MM.1S (cell line): ENCODE measurements around the gene SLC6A8.
"Not testable (repeated sequence)": the region's sequence is repeated elsewhere in the genome, so short reads cannot be mapped to it uniquely, and the experiment has no call there.

Source experiments
- DNase-seq: peaks from one replicate; pipeline ENCODE4 v3.0.0-alpha.2; 2015
- H2AFZ ChIP-seq: fragments of 300-600 bp; sonication (generic); 2 replicates; pipeline ENCODE4 v1.6.0; 2016; ENCODE audit warnings: antibody characterized with exemption, low read length
- H3F3A ChIP-seq: fragments of 300-600 bp; sonication (generic); 2 replicates; pipeline ENCODE4 v1.6.1; 2016; ENCODE audit warnings: mild to moderate bottlenecking, antibody characterized with exemption, low read length, moderate library complexity, mixed read lengths; ENCODE audit not compliant: insufficient read depth
- H3K27ac ChIP-seq: fragments of 300-600 bp; sonication (generic); 2 replicates; pipeline ENCODE4 v1.5.1; 2016; ENCODE audit warnings: mild to moderate bottlenecking, low read length
- H3K27me3 ChIP-seq: fragments of 300-600 bp; sonication (generic); replicated peaks from 2 replicates; pipeline ENCODE4 v1.6.0; 2016; ENCODE audit warnings: low read length; ENCODE audit not compliant: insufficient read depth
- H3K36me3 ChIP-seq: fragments of 300-600 bp; sonication (generic); replicated peaks from 2 replicates; pipeline ENCODE4 v1.6.1; 2016; ENCODE audit warnings: mild to moderate bottlenecking, low read length, mixed read lengths; ENCODE audit not compliant: insufficient read depth
- H3K4me1 ChIP-seq: fragments of 300-600 bp; sonication (generic); 2 replicates; pipeline ENCODE4 v1.6.1; 2016; ENCODE audit warnings: low read length, mixed read lengths
- H3K4me2 ChIP-seq: fragments of 300-600 bp; sonication (generic); 2 replicates; pipeline ENCODE4 v1.6.0; 2016; ENCODE audit warnings: low read depth, low read length
- H3K4me3 ChIP-seq: fragments of 300-600 bp; sonication (generic); 2 replicates; pipeline ENCODE4 v1.5.1; 2016; ENCODE audit warnings: low read length, mixed read lengths
- H3K79me2 ChIP-seq: fragments of 300-600 bp; sonication (generic); 2 replicates; pipeline ENCODE4 v1.6.1; 2016; ENCODE audit warnings: mixed run types, low read length, mixed read lengths
- H3K9ac ChIP-seq: fragments of 300-600 bp; sonication (generic); 2 replicates; pipeline ENCODE4 v1.6.1; 2016; ENCODE audit warnings: low read length, mixed read lengths
- H3K9me2 ChIP-seq: fragments of 300-600 bp; sonication (generic); replicated peaks from 2 replicates; pipeline ENCODE4 v1.6.1; 2016; ENCODE audit warnings: mild to moderate bottlenecking, low read length, mixed read lengths; ENCODE audit not compliant: insufficient read depth
- H3K9me3 ChIP-seq: fragments of 300-600 bp; sonication (generic); replicated peaks from 2 replicates; pipeline ENCODE4 v1.6.1; 2016; ENCODE audit warnings: mild to moderate bottlenecking, low read length, mixed read lengths; ENCODE audit not compliant: insufficient read depth
- H4K20me1 ChIP-seq: fragments of 300-600 bp; sonication (generic); 2 replicates; pipeline ENCODE4 v1.6.1; 2016; ENCODE audit warnings: mild to moderate bottlenecking, low read length, moderate library complexity, mixed read lengths; ENCODE audit not compliant: insufficient read depth
- EZH2 ChIP-seq: fragments of 300-600 bp; sonication (generic); optimal IDR thresholded peaks from 2 replicates; pipeline ENCODE3; 2017; ENCODE audit warnings: low read depth, mild to moderate bottlenecking, antibody characterized with exemption, low read length, mixed read lengths
- EZH2phosphoT487 ChIP-seq: fragments of 300-600 bp; sonication (generic); IDR thresholded peaks from 2 replicates; pipeline ENCODE4 v1.6.1; 2018; ENCODE audit warnings: antibody characterized with exemption, low read length
- TF ChIP-seq, protein P1 (sequence below): fragments of 300-600 bp; sonication (generic); IDR thresholded peaks from 2 replicates; pipeline ENCODE4 v1.5.1; 2016; ENCODE audit warnings: antibody characterized with exemption, low read length, mixed read lengths

The SLC6A8 gene

DNA sequence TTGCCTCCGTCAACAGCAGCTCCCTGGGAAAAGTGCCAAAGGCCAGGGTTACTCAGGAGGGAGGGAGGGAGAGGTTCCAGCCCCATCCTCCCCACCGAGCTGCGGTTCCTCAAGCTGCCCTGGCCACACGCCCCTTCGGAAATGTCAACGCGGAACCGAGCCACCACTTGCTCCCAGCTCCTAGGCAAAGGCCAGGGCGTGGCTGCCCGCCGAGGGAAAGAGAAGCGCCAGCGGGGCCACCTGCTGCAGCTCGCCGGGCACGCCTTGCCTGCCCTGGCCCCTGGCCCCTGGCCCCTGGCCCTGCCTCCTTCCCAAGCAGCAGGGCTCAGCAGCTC is 15.3 kb downstream of the SLC6A8 start:
- no peak overlapping the region for H3K4me2 ChIP-seq
- H4K20me1 ChIP-seq, result no peaks in the 10 kb centered on the region
- no peaks in the 10 kb centered on the region for H3K27me3 ChIP-seq
- H3K9me2 ChIP-seq, result no peaks in the 10 kb centered on the region
- no peak overlapping the region for H2AFZ ChIP-seq
- H3K9ac ChIP-seq, result no peak overlapping the region
- DNase-seq, result no peak
- no peak overlapping the region for H3K4me3 ChIP-seq
- no peaks in the 10 kb centered on the region for H3K79me2 ChIP-seq
- H3K9me3 ChIP-seq, result no peaks in the 10 kb centered on the region
- no peaks in the 10 kb centered on the region for H3K4me1 ChIP-seq
- TF ChIP-seq EZH2phosphoT487 (no peak), EZH2 (no peak)
- TF ChIP-seq, protein P1, sequence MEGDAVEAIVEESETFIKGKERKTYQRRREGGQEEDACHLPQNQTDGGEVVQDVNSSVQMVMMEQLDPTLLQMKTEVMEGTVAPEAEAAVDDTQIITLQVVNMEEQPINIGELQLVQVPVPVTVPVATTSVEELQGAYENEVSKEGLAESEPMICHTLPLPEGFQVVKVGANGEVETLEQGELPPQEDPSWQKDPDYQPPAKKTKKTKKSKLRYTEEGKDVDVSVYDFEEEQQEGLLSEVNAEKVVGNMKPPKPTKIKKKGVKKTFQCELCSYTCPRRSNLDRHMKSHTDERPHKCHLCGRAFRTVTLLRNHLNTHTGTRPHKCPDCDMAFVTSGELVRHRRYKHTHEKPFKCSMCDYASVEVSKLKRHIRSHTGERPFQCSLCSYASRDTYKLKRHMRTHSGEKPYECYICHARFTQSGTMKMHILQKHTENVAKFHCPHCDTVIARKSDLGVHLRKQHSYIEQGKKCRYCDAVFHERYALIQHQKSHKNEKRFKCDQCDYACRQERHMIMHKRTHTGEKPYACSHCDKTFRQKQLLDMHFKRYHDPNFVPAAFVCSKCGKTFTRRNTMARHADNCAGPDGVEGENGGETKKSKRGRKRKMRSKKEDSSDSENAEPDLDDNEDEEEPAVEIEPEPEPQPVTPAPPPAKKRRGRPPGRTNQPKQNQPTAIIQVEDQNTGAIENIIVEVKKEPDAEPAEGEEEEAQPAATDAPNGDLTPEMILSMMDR, result no peak
- H3K27ac ChIP-seq, result no peak overlapping the region
- H3K36me3 ChIP-seq, result no peaks in the 10 kb centered on the region
- H3F3A ChIP-seq, result no peaks in the 10 kb centered on the region

DNA sequence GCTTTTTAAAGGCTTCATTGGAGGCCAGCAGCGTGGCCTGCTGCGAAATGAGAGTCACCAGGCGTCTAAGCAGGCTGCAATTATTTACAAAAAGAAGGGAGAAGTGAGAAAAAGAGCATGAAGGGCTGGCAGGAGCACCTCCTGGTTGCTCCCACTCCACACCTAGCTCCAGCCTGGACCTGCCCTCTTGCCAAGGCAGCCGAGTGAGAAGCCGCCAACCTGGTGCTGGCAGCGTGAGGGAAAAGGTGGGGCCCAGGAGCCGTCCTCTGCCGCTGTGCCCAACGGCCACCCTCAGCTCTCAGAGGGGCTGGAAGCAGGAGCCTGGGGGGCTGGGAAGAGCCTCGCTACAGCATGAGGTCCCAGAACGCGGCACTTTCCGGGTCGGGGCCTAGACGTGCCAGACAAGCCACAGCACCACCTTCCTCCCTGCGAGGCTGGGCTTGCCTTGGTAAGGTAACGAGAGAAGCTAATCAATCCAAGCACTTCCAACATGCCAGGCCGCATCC is 16.3 kb downstream of the SLC6A8 start:
- DNase-seq, result no peak
- Histone ChIP-seq H3K4me3 (no peak overlapping the region), H3K27me3 (no peaks in the 10 kb centered on the region), H3K9ac (no peak overlapping the region), H2AFZ (no peak overlapping the region), H3K79me2 (no peaks in the 10 kb centered on the region), H3K36me3 (no peaks in the 10 kb centered on the region), H3K4me1 (no peaks in the 10 kb centered on the region), H3K27ac (no peak overlapping the region), H3K9me2 (no peaks in the 10 kb centered on the region), H3K4me2 (no peak overlapping the region), H3F3A (no peaks in the 10 kb centered on the region), H4K20me1 (no peaks in the 10 kb centered on the region), H3K9me3 (no peaks in the 10 kb centered on the region)
- TF ChIP-seq EZH2, result no peak
- TF ChIP-seq, protein P1, result no peak

GRCh38 chrX:153704631-153705402 is 17.1 kb downstream of the SLC6A8 start:
- not testable (repeated sequence) for H3K36me3 ChIP-seq, H3K27ac ChIP-seq, H3K9ac ChIP-seq, DNase-seq, H3K4me3 ChIP-seq, H3K4me1 ChIP-seq, H3K9me3 ChIP-seq, H4K20me1 ChIP-seq, H3F3A ChIP-seq, H3K79me2 ChIP-seq, H3K27me3 ChIP-seq, H3K9me2 ChIP-seq, H3K4me2 ChIP-seq, H2AFZ ChIP-seq

- not testable (repeated sequence) for H3K4me3 ChIP-seq, H3K9ac ChIP-seq, H3K27me3 ChIP-seq, H3K36me3 ChIP-seq, H2AFZ ChIP-seq, H3K4me2 ChIP-seq, H3K9me2 ChIP-seq, H3K79me2 ChIP-seq, H4K20me1 ChIP-seq, H3K9me3 ChIP-seq, H3K27ac ChIP-seq, DNase-seq, H3K4me1 ChIP-seq, H3F3A ChIP-seq
These were observed 17.8 kb downstream of the SLC6A8 start for GRCh38 chrX:153705403-153706060.
